A549 (cell line): ENCODE measurements around the gene ITPKB.

Experiments
- CHD2 ChIP-seq: fragments of 150-350 bp; IDR thresholded peaks from 2 replicates; pipeline ENCODE4 v1.6.1; 2014; ENCODE audit warnings: low read length; ENCODE audit not compliant: partially characterized antibody
- HDAC2 ChIP-seq: fragments of 200-600 bp; sonication (generic); IDR thresholded peaks from 2 replicates; pipeline ENCODE4 v1.6.1; 2016
- MAZ ChIP-seq: fragments of 150-350 bp; IDR thresholded peaks from 2 replicates; pipeline ENCODE4 v1.6.1; 2014; ENCODE audit warnings: antibody characterized with exemption, low read depth, low read length, borderline replicate concordance
- NR3C1 ChIP-seq: fragments of >200 bp; sonication (Bioruptor Twin); formaldehyde crosslinking; IDR thresholded peaks from 3 replicates; pipeline ENCODE4 v1.6.1; 2017
- POLR2A ChIP-seq: IDR thresholded peaks from 2 replicates; pipeline ENCODE4 v1.6.1; 2012; ENCODE audit warnings: mild to moderate bottlenecking, low read length
- RCOR1 ChIP-seq: fragments of 150-350 bp; IDR thresholded peaks from 2 replicates; pipeline ENCODE4 v1.6.1; 2014; ENCODE audit warnings: antibody characterized with exemption, low read length, low read depth
- ZSCAN20 ChIP-seq: fragments of 250-450 bp; sonication (Bioruptor Pico); IDR thresholded peaks from 2 replicates; pipeline ENCODE4 v1.8.0; 2022; ENCODE audit warnings: mild to moderate bottlenecking, moderate library complexity
- TF ChIP-seq, protein P1 (sequence below): IDR thresholded peaks from 2 replicates; pipeline ENCODE4 v1.6.1; 2012
- TF ChIP-seq, protein P2 (sequence below): fragments of >200 bp; sonication (Bioruptor Twin); formaldehyde crosslinking; IDR thresholded peaks from 3 replicates; pipeline ENCODE4 v1.5.1; 2016
- TF ChIP-seq, protein P3 (sequence below): fragments of 150-350 bp; IDR thresholded peaks from 2 replicates; pipeline ENCODE4 v1.6.1; 2014; ENCODE audit warnings: low read depth, mild to moderate bottlenecking, low read length

DNA sequence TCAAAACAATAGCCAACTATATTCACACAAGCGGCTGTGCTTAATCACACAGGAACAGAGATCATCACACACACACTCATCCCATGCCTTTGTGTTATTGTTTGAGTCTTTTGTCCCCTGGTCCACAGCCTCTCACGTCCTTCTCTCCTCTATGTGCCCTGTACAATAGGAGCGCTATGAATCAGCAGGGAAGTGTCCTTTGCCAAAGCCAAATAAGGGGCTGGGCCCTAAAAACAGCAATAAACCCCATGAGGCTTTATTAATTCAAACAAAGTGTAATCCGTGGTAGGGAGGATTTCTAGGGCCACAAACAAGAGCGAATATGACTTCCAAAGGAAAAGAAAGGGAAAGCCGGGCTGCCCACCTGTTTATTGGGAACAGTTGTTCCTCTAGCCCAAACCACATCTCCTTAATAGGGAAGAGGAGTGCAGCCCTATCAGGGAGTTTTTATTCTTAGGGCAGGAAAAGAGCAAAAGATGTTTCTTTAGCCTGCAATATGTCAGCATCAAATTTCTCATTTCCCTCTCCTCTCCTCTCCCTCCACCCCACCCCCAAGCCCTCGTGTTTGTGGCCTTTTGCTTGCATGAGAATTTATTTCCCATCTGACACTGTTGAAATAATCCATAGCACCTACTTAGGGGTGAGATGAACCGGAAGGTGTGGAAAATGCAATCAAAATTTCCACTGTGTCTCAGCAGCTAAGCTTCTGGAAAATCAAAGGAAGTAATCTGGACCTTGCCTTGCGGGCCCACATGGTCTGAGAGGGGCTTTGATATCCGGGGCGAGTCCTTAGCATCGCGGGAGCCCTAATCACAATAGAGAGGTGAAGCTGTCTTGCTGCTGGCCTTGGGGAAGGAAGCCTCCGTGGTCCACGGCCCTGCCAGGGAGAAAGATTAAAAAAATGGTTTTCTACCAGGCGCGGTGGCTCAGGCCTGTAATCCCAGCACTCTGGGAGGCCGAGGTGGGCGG, 45.3 kb upstream of the ITPKB start:
- TF ChIP-seq POLR2A (no peak), HDAC2 (no peak), CHD2 (no peak), MAZ (no peak), NR3C1 (no peak), ZSCAN20 (CRISPR knock-in tag) (no peak), RCOR1 (no peak)
- TF ChIP-seq, protein P1, sequence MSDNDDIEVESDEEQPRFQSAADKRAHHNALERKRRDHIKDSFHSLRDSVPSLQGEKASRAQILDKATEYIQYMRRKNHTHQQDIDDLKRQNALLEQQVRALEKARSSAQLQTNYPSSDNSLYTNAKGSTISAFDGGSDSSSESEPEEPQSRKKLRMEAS: no peak
- TF ChIP-seq, protein P2, sequence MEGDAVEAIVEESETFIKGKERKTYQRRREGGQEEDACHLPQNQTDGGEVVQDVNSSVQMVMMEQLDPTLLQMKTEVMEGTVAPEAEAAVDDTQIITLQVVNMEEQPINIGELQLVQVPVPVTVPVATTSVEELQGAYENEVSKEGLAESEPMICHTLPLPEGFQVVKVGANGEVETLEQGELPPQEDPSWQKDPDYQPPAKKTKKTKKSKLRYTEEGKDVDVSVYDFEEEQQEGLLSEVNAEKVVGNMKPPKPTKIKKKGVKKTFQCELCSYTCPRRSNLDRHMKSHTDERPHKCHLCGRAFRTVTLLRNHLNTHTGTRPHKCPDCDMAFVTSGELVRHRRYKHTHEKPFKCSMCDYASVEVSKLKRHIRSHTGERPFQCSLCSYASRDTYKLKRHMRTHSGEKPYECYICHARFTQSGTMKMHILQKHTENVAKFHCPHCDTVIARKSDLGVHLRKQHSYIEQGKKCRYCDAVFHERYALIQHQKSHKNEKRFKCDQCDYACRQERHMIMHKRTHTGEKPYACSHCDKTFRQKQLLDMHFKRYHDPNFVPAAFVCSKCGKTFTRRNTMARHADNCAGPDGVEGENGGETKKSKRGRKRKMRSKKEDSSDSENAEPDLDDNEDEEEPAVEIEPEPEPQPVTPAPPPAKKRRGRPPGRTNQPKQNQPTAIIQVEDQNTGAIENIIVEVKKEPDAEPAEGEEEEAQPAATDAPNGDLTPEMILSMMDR: no peak
- TF ChIP-seq, protein P3, sequence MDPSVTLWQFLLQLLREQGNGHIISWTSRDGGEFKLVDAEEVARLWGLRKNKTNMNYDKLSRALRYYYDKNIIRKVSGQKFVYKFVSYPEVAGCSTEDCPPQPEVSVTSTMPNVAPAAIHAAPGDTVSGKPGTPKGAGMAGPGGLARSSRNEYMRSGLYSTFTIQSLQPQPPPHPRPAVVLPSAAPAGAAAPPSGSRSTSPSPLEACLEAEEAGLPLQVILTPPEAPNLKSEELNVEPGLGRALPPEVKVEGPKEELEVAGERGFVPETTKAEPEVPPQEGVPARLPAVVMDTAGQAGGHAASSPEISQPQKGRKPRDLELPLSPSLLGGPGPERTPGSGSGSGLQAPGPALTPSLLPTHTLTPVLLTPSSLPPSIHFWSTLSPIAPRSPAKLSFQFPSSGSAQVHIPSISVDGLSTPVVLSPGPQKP: no peak
